NCI-H345 treated with DMSO at 0.1 percent for 48 hours (cell line): ENCODE data around the gene NDUFAF2.
"Not testable (repeated sequence)": the region's sequence is repeated elsewhere in the genome, so short reads cannot be mapped to it uniquely, and the experiment has no call there.

Experiments
- DNase-seq: peaks from one replicate; lab custom pipeline; 2025; ENCODE audit not compliant: unreplicated experiment; lab: John Stamatoyannopoulos, UW

NDUFAF2 gene, protein sequence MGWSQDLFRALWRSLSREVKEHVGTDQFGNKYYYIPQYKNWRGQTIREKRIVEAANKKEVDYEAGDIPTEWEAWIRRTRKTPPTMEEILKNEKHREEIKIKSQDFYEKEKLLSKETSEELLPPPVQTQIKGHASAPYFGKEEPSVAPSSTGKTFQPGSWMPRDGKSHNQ

DNA sequence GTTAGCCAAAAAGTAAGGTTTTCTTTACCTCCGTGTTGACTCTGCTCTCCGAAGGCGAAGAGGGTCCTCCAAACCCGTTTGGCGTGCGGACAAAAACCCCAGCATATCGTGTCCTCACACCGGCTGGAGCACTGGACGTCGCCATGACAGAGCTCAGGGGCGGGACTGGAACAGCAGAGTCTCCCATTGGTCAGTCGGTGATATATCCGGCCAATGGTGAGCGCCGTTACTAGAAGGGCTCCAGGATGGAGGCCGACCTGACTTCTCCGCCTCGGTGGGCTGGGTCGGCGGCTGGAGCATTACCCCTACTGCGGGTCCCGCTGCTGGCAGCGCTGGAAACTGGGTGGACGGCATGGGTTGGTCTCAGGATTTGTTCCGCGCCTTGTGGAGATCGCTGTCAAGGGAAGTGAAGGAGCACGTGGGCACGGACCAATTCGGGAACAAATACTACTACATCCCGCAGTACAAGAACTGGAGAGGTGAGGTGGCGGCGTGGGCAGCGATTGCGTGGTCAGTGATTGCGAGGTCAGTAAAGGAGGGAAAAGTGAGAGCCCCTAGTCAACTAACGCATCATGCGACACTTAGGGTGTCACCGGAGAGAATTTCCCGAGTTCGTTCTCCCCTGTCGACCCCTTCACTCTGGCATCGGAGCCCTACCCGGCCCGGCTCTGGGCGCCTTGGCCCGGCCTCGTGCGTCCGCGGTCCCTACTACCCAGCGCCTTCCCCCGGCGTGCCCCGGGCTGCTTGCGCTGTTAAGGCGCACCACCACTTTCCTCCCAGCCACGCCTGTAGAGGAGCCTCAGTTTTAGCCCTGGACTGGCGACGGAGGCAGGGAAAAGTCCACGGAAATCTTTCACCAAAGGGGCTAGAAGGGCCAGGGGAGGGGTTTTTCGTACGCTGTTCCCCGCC is at the start of gene NDUFAF2, which contains the start of gene ERCC8:
TSS of gene NDUFAF2 (plus strand) at position 302 of the 909 bp plus-strand sequence. CDS start at position 353, 51 bp downstream.
TSS of gene ERCC8 (minus strand) at position 167 of the 909 bp plus-strand sequence. CDS start at position 105, 62 bp downstream.
- peak; percentile 80 for DNase-seq

DNA sequence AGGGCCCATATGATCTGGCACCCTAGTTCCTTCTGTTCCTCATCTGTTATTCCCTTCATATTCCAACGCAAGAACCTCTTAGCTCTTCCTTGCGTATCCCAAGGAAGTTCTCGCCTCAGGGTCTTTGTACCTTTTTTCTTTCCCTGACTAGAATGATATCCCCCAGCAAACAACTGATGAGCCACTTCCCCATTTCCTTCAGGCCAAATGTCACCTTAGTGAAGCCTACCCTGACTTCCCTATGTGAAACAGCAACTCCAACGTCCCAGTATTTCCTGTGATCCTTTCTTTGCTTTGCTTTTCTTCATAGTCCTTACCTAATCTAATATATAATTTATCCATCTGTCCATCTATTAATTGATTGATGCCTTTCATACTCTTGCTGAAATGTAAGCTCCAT is 48.0 kb upstream of the NDUFAF2 start:
- no peak for DNase-seq

DNA sequence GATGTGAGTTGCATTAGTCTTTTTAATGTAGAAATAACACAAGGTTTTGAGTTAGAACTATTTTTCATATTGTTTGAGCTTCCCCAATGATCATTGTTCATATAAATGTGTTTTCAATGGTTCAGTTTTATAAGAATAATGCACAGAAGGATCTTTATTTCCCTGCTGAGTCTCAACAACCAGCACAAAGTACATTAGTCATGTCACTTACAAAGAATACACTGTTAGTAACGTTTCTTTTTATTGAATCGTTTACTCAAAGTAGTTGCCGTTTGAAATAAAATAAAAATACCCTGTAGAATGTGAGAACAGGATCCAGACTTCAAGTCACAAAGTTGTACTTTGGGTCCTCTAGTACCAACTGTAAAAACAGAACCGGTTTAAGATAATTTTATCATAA is 41.6 kb upstream of the NDUFAF2 start:
- DNase-seq = no peak

DNA sequence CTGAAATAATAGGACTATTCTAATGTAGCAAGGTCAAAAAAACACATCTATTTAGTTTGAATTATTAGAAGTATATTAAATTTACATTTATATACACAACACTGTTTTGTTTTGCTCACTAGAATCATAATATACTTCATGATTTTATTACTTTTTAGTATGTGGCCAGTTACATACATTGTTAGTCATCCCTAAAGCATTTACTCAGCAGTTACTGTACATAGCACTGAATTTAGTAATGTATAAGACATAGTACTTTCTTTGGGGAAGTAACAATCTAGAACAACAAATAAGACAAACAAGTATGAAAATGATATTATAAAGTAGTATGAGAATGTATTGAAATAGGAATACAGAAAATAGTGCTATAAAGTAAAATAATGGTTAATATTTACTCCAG is 28.4 kb upstream of the NDUFAF2 start:
- DNase-seq = no peak

DNA sequence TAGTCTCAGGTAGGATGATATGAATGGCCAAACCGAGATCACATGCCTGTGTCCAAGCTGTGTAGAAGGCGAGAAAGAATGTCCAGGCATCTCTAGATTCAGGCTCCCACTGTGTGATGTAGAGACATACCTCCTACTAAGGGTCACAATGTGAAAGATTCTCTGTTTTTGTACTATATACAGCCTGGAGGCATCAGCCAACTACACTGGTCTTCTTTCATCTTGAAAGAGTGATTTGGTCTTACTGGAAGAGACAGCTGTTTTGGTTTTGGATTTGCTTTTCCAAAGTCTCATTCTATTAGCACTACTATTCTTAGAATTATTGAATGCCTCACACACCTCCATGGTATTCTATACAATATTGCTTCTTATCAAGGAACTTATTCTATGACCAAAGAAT is 26.5 kb upstream of the NDUFAF2 start:
- no peak for DNase-seq

DNA sequence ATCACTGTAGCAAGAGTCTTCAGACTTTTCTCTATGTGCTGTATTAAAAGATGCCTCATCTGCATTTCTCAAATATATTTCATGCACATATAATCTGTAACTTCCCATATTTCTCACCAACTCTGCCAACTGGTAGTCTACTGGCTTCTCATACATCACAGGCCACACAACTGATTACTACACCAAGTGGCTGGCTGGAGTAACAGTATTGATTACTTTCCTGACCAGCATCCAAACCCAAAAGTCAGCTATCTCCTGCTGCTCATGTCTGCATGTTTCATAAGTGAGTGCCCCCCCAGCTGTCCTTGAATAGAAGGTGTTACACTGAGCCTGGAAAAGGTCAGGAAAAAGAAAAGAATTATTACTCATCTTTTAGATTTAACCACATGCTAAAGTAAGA is 17.6 kb upstream of the NDUFAF2 start:
- no peak for DNase-seq

DNA sequence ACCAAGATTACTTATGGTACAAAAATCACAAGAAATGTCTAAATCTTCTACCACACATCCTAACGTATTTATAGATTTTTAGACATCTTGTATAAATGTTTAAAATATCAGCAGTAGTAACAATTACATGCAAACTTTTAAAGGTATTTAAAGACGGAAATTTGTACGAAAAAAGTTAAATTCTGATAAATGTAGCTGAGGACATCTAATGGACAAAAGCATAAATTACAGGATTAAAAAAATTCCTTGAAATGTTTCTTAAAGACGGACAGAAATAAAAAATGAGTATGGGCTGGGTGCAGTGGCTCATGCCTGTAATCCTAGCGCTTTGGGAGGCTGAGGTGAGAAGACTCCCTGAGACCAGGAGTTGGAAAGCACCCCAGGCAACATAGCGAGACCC is 16.0 kb upstream of the NDUFAF2 start:
- DNase-seq = no peak

DNA sequence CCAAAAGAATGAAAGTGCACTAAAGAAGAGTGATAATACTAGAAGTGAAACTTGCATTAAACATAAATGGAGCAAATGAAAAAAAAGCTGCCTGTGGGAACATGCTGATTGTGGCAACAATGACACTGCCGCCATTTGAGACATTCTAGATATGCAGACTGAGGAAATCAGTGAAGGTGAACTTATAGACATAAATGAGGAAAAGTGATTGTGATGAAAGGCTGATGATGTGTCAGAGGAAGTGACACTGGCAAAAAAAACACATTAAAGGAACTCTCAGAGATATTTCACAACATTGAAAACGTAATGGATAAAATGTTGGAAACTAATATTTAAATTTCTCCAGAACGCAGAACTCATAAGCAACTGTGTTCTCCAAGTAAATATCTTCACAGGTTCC is 1.4 kb upstream of the NDUFAF2 start:
- no peak for DNase-seq

DNA sequence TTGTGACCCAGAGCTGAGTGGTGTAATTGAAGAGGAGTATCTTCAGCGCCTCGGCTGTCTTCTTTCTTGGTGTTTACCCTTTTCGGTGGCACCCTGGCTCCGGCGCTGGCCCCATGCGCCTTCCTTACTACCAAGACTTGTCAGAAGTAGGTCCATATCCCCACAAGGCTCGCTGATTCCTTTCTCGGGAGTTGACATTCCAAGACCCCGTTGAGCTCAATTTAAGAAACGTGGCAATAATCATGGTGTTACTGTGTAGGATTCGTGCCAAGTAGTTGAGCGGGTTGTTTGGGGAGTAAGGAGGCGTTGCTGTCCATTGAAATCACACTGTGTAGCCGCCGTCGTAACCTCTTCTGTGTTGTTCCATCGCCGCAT is 795 bp downstream of the NDUFAF2 start:
- DNase-seq = no peak

DNA sequence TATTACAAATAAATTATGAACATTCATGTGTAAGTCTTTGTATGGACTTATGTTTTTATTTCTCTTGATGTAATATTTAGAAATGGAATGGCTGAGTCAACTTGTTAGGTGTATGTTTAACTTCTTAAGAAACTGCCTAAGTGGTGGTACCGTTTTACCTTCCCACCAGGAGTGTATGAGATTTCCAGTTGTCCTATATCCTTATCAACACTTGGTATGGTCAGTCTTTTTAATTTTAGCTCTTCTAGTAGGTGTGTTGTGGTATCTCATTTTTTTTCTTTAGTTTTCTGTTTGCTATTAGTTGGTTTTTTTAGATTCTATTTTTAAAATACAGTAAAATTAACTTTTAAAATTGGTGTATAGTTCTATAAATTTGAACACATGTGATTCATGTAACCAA is 3.7 kb downstream of the NDUFAF2 start:
- no peak for DNase-seq

DNA sequence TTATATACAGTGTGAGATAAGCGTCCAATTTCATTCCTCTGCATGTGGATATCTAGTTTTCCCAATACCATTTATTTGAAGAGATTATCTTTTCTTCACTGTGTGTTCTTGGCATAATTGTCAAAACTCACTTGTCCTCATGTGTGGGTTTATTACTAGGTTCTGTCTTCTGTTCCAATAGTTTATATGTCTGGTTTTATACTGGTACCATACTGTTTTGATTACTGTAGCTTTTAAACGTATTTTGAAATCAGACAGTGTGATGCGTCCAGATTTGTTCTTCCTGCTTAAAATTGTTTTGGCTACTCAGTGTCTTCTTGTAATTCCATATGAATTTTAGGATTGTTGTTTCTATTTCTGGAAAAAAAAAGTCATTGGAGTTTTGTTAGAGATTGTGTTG is 10.2 kb downstream of the NDUFAF2 start:
- no peak for DNase-seq

DNA sequence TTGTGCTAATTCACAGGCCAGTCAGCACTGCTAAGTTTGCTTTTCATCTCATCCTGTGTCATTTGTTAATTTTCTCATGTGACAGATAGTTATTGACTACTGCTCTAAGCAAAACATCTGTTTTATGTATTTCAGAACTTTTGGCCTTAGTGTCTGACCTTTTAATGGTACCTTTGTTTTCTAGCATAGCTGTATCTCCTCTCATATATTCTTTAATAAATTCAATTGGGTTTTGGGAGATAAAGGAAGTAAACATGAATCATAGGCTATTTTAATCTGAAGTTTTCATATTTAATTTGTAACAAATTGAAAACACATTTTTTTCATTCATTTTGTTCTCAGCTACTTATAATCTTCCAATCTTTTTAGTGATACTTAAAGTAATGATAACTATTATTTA is 13.1 kb downstream of the NDUFAF2 start:
- no peak for DNase-seq

DNA sequence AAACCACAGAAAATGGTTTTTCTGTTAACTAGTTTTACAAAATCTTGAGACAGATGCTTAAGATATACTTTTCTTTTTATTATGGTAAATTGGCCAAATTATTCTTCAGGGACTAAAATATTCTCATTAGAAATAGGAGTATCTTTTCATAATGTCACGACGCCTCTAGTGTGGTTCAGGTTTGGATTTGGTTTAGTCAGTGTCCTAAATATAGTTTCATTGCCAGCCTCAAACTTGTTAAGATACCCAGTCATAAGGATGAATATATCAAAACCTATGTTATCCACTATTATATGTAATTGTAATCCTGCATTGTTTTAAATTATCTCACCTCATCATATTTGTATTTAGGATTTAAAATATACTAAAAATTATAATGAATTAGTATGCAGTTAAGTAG is 13.7 kb downstream of the NDUFAF2 start:
- DNase-seq = no peak

DNA sequence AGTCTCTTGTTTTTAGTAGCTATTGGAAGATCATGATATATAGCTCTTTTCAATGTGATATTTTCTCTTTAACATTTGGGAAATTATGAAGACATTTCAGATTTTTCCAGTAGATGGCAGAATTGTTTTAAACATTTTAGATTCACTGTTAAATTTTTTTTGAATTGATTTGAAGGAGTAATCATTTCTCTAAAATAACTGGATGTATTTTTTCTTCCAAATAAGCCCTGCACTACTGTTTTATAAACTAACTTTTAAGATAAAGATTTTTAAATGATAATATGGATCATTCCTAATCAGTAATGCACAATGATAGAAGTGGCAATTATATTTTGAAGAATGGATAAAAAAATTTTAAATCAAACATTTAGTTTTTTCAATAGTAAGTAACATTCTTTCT is 14.2 kb downstream of the NDUFAF2 start:
- no peak for DNase-seq

DNA sequence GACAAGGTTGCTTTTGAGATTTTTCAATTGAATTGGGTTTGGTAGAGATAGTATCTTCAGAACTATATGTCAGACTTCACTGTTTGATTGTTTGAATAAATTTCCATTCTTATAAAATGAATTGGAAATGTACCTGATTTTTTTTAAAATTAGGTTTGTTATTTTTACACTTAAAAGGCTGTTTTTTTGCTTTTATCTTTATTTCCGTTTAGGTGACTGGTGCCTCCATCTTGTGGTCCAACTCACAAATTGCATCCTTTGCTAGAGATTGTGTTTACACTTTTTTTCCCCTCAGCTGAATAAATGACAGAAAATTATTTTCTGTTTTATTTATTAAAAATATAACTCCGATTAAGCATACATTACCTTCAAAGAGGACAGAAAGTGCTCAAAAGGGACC is 15.6 kb downstream of the NDUFAF2 start:
- no peak for DNase-seq

DNA sequence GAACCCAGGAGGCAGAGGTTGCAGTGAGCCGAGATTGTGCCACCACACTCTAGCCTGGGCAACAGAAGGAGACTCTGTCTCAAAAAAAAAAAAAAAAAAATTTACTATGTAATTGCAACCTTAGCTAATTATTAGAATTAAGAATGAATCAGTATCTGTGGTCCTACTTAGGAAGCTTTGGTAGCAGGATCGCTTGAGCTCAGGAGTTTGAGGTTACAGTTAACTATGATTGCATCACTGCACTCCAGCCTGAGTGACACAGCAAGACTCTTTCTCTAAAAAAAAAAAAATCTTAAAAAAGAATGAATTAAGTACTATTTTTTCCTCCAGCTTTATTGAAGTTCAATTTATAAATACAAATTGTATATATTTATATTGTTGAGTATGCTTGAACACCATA is 16.7 kb downstream of the NDUFAF2 start:
- no peak for DNase-seq

DNA sequence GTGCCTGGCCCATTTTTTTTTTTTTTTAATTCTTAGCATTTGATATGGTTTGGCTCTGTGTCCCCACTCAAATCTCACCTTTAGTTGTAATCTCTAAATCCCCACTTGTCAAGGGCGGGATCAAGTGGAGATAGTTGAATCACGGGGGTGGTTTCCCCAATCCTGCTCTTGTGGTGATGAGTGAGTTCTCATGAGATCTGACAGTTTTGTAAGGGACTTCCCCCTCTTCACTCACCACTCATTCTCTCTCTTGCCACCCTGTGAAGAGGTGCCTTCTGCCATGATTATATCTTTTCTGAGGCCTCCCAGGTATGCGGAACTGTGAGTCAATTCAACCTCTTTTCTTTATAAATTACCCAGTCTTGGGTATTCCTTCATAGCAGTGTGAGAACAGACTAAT is 27.2 kb downstream of the NDUFAF2 start:
- DNase-seq = no peak

DNA sequence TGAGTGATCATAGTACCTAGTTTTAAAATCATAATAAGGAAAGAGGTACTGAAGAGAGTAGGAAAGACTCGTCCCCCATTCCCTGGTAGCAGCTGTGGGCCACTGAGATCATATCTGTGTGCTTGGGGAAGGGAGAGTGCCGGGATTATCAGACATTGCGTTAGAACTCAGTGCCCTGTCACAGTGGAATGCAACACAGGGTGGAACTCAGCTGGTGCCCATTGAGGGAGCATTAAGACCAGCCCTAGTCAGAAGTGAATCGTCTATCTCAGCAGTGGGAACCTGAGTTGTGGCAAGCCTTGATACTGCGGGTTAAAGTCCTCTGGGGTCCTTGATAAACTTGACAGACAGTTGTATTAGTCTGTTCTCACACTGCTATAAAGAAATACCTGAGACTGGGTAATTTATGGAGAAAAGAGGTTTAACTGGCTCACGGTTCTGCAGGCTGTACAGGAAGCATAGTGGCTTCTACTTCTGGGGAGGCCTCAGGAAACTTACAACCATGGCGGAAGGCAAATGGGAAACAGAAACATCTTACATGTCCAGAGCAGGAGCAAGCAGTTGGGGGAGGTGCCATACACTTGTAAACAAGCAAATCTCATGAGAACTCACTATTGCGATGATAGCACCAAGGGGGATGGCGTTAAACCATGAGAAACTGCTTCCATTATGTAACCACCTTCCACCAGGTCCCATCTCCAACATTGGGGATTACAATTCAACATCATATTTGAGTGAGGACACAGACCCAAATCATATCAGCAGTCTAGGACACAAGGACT is 33.1 kb downstream of the NDUFAF2 start:
- no peak for DNase-seq

DNA sequence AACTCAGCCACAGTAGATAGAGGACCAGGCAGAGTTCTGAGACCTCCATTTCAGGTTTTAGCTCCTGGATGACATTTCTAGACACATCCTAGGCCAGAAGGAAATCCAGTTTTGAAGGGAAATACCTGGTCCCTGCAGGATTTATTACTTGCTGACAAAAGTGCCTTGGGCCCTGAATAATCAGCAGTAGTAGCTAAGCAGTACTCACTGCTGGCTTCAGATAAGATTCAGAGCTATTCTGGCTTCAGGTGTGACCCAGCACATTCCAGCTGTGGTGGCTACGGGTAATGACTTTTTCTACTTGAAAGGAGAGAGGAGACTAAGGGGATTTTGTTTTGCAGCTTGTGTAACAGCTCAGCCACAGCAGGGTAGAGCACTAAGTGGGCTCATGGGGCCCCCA is 34.0 kb downstream of the NDUFAF2 start:
- DNase-seq = no peak

DNA sequence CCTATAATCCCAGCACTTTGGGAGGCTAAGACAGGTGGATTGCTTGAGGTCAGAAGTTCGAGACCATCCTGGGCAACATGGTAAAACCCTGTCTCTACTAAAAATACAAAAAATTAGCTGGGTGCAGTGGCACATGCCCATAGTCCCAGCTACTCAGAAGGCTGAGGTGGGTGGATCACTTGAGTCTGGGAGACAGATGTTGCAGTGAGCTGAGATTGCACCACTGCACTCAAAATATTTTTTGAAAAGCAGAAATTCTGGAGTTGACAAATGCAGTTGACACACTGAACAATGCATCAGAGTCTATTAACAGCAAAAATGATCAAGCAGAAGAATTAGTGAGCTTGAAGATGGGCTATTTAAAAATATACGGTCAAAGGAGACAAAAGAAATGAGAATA is 35.5 kb downstream of the NDUFAF2 start:
- DNase-seq = no peak

DNA sequence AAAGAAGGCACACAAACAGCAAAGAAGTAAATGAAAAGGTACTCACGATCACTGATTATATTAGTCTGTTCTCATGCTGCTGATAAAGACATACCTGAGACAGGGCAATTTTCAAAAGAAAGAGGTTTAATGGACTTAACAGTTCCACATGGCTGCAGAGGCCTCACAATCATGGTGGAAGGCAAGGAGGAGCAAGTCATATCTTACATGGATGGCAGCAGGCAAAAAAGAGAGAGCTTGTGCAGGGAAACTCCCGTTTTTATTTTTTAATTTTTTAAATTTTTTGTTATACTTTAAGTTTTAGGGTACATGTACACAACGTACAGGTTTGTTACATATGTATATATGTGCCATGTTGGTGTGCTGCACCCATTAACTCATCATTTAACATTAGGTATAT is 37.1 kb downstream of the NDUFAF2 start:
- not testable (repeated sequence) for DNase-seq

DNA sequence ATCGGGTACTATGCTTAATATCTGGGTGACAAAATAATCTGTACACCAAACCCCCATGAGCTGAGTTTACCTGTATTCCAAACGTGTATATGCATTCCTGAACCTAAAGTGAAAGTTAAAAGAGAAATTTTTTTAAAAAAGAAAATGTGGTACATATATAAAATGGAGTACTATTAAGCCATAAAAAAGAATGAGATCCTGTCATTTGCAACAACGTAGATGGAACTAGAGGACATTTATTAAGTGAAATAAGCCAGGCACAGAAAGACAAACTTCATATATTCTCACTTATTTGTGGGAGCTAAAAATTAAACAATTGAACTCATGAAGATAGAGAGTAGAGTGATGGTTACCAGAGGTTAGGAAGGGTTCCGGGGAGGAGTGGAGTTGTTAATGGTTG is 44.8 kb downstream of the NDUFAF2 start:
- DNase-seq = no peak
